ENCODE measurements around the gene HS3ST5.

DNA sequence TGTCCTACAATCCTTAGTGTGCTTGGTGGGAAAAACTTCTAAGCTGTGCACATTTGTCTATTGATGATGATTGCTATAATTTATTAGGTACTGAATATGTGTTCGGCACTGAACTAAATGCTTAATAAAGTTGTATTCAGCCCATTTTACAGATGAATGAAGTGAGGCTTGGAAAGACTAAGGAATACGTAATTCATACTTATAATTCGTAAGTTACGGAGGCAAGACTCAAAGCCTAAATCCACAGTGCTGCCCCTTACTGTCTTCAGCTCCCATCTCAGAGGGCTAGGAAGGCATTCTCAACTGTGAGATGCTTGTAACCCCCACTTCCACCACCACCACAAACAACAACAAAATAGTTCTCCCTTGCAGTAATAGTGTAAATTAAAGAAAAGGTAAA lies 171.3 kb downstream of the HS3ST5 start:
- TF ChIP-seq, protein P1, sequence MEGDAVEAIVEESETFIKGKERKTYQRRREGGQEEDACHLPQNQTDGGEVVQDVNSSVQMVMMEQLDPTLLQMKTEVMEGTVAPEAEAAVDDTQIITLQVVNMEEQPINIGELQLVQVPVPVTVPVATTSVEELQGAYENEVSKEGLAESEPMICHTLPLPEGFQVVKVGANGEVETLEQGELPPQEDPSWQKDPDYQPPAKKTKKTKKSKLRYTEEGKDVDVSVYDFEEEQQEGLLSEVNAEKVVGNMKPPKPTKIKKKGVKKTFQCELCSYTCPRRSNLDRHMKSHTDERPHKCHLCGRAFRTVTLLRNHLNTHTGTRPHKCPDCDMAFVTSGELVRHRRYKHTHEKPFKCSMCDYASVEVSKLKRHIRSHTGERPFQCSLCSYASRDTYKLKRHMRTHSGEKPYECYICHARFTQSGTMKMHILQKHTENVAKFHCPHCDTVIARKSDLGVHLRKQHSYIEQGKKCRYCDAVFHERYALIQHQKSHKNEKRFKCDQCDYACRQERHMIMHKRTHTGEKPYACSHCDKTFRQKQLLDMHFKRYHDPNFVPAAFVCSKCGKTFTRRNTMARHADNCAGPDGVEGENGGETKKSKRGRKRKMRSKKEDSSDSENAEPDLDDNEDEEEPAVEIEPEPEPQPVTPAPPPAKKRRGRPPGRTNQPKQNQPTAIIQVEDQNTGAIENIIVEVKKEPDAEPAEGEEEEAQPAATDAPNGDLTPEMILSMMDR (IDR thresholded peaks at IDR 0.05 in 8 of 11, conservative IDR thresholded peaks at IDR 0.05 in 3 of 11) = no peak
- no peak for TF ChIP-seq POLR2A (IDR thresholded peaks at IDR 0.05)
